Measurements from ENCODE around the gene DUS1L.

DUS1L gene

DNA sequence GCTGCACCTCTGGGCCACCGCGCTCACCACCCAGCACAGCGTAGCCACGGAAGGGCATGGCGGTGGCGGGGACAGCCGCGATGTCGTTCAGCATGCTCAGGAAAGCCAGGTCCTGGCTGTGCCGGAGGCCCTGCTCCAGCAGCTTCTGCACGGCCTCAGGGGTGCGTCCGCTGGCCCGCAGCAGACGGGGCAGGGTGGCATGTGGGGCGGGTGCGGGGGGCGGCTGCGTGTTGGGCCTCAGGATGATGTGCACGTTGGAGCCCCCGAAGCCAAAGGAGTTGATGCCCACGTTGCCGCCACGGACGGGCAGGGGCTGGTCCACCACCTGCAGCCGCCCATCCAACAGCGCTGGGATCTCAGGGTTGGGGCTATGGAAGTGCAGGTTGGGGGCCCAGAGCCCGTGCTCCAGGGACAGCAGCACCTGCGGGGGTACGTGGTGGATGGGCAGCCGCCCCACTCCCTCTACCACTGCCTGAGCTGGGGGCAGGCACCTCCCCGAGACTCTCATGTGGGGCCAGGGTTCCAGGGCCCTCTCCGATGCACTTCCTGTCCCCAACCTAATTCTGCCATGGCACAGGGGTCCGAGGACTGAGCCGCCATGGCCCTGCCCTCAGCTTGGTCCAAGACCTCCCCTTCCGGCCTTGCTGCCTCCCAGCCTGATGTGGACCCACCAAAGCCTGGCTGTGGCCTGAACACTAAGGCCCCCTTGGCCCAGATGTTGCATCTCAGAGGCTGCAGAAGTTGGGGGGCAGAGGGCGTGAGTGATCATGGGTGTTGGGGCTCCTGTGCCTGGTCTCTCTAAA, 25.9 kb upstream of the DUS1L start:
- no peak overlapping the region; the same call in 1 of the 2 replicates for H3K27ac ChIP-seq

DNA sequence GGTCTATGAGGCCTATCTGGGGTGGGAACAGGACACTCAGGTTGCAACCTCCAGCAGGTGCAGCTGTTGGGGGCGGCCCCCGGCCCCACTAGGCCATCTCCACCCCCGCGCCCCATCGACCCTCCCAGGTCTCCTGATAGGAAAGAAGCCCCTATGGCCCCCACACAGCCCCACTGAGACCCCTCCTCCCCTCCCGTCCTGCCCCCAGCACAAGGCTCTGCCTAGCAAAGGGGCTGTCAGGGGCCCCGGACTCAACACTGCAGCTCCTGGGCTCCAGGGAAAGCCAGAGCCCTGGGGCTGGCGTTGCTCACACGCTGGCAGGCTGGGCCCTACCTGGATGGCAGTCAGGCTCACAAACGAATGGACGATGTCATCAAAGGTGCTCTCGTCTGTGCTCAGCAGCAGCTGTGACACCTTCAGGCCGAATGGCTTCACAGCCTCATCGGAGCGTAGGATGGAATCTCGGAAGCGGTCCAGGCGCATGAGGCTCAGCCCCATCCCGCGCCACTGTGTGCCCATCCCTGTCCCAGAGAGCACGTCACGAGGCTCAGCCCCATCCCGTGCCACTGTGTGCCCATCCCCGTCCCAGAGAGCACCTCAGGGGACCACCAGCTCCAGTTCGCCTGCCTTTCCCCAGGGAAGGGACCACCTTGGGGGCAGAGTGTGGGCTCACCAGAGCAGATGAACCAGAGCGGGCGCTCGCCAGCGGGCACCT, 25.1 kb upstream of the DUS1L start:
- no peak for TF ChIP-seq ZFX (IDR thresholded peaks at IDR 0.05)
- TF ChIP-seq, protein P1, sequence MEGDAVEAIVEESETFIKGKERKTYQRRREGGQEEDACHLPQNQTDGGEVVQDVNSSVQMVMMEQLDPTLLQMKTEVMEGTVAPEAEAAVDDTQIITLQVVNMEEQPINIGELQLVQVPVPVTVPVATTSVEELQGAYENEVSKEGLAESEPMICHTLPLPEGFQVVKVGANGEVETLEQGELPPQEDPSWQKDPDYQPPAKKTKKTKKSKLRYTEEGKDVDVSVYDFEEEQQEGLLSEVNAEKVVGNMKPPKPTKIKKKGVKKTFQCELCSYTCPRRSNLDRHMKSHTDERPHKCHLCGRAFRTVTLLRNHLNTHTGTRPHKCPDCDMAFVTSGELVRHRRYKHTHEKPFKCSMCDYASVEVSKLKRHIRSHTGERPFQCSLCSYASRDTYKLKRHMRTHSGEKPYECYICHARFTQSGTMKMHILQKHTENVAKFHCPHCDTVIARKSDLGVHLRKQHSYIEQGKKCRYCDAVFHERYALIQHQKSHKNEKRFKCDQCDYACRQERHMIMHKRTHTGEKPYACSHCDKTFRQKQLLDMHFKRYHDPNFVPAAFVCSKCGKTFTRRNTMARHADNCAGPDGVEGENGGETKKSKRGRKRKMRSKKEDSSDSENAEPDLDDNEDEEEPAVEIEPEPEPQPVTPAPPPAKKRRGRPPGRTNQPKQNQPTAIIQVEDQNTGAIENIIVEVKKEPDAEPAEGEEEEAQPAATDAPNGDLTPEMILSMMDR (conservative IDR thresholded peaks at IDR 0.05), result no peak
- no peak overlapping the region; the same call in 1 of the 2 replicates for H3K27ac ChIP-seq

More for the DNA sequence above, 25.9 kb upstream of the DUS1L start:
- no peak for TF ChIP-seq ZFX (IDR thresholded peaks at IDR 0.05)
- TF ChIP-seq, protein P1 (conservative IDR thresholded peaks at IDR 0.05), result no peak

DNA sequence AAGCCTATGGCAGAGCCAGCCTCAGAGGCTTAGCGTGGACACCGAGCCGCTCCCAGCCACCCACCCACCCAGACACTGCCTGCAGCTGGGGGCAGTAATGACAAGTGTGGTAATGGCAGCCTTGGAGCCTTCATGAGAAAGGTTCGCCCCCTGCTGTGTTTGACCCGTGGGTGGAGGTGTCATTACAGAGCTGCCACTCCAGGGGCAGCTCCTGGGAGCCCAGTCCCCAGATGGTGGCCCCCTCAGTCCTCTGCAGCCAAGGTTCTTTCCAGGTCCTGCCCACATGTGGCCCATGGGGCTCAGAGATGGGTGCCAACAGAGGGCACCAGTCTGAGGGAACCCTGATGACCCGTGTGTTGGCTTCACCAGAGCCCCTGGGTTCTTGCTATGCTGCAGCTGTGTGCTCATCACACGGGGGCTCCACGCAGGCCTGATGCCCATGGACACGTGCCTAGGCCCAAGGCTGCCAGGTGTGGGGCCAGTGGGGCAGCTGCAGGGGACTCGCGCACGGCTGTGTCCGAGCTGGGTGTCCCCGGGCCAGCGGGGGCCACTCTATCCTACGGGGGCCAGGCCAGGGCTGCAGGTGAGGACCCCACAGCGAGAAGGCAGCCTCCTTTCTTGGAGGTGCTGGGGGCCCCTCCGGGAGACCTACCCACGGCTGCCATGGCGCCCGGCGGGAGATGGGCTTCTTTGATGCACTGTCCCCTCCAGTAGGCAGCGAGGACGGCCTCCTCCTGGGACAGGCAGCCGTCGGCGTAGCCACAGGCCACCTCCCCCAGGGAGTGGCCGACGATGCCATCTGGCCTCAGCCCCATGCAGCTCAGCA, 24.3 kb upstream of the DUS1L start:
- no peak overlapping the region for H3K27ac ChIP-seq
- no peak for TF ChIP-seq ZFX (IDR thresholded peaks at IDR 0.05)
- TF ChIP-seq, protein P1 (conservative IDR thresholded peaks at IDR 0.05), result no peak

DNA sequence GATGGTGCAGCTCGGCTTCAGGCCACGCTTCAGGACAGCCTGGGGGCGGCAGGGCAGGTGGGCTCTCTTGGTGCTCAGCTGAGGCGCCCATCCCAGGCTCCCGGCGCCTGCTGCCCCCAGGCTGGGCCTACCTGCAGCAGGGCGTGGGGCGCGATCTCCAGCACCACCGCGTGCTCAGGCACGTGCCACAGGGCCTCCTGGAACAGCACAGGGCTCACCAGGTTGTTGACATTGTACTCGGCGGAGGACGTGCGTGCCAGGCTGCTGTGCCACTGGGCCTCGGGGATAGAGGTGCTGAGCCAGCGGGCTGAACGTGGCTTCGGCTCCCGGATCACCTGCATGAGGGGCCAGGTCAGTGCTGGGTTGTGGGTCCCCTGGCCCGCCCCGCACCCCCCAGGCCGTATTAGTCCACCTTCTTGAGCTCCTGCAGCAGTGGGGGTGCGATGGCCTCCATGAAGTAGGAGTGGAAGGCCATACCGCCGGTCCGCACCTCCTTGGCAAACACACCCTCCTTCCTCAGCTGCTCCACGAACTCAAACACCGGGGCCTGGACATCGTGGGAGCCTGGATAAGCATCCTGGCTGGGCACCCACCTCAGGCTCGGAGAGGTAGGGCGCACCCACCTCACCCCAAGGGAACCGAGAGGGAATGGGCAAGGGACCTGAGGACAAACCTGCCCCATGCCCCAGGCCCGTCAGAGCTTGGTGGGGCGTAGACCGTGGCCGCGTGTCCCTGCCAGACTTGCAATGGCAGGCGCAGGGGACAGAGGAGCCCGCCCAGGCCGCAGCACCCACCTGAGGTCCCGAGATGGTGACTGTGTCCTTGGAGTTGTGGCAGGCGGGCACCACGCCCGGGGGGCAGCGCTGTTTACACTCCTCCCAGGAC, 23.5 kb upstream of the DUS1L start:
- TF ChIP-seq, protein P1 (conservative IDR thresholded peaks at IDR 0.05), result no peak
- 0 out of 2 replicates have a peak, but pooled peaks have one; percentile 12 for TF ChIP-seq ZFX (IDR thresholded peaks at IDR 0.05)
- H3K27ac ChIP-seq, result peak overlapping the region; percentile 1; the same call in 1 of the 2 replicates

DNA sequence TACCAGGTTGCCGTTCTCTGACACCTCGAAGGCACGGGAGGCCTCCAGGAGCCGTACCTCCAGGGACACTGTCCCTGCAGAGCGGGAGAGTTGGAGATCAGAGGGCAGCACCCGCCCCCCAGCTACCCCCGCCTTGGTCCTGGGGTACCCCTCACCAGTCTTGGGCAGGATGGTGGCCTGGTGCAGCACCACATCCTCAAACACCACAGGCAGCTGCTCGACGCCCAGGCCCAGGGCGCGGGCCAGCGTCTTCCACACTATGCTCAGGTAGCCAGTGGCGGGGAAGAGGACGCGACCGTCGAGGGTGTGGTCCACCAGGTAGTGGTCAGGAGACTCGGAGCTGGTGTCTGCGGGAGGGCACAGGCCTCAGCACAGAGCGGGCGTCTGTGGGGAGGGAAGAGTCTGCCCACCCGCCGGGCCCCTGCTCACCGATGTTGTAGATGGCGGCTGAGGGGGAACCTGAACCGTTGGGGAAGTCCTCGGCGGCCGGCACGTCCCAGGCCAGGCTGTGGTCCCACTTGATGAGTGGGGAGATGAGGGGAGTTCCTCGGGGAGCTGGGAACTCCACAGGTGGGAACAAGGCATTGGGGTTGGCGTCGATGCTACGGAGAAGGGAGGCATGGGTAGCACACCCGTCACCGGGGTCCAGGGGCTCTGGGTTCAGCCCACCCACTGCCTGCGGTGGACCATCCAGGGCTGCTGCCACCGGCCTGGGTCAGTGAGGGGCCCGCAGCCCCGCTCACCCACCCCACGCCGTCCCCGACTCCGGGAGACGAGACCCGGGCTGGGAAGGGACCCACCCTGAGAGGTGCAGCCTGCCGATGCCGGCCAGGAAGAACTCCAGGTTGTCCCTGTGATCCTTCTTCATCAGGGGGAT, 22.6 kb upstream of the DUS1L start:
- no peak for TF ChIP-seq ZFX (IDR thresholded peaks at IDR 0.05)
- TF ChIP-seq, protein P1 (conservative IDR thresholded peaks at IDR 0.05), result no peak
- peak overlapping the region; percentile 1; the same call in 1 of the 2 replicates for H3K27ac ChIP-seq
